ENCODE measurements around the gene LRRC18. TPM values are rescaled to one million over a fixed set of nuclear protein-coding genes. Genes with fewer than 3 reads are reported as not detected.
A peak's percentile ranks its signal among the peaks of the same experiment; 100 is the strongest.

LRRC18 gene
- total RNA-seq, 1 experiment from 2014 or later = not detected

GRCh38 chr10:48981310-48981907 is 41.8 kb upstream of the LRRC18 start:
- H2AFZ ChIP-seq (ENCODE audit: low read depth, low read length, poor library complexity, severe bottlenecking) = peak overlapping the region; percentile 31
- H3K4me3 ChIP-seq (replicated peaks in 1 of 2; ENCODE audit: low read depth in 1 of 2, low read length in 2 of 2) = no peak overlapping the region
- H3K9ac ChIP-seq (ENCODE audit: low read length) = no peak overlapping the region
- TF ChIP-seq CTCF (IDR thresholded peaks at IDR 0.05 in 2 of 3, conservative IDR thresholded peaks at IDR 0.05 in 1 of 3; ENCODE audit: borderline replicate concordance in 1 of 3, insufficient read depth in 1 of 3, low read depth in 2 of 3, low read length in 2 of 3) = peak; percentile 53 to 88 (median 86); a peak in 5 of 6 replicates
- TF ChIP-seq FOSL1 (IDR thresholded peaks at IDR 0.05; ENCODE audit: low read depth) = no peak
- TF ChIP-seq RAD21 (IDR thresholded peaks at IDR 0.05; ENCODE audit: low read depth) = peak; percentile 72
- H3K9me2 ChIP-seq (ENCODE audit: insufficient read depth) = no peaks in the 10 kb centered on the region
- no TSS peak for BruUV-seq (replicated peaks)
- RAD21 ChIA-PET (ENCODE audit: low non-redundant PET in 1 of 2, low total read pairs in 2 of 2, uncharacterized antibody in 2 of 2, unreplicated experiment in 2 of 2) = no interaction called here
- no peaks in the 10 kb centered on the region for H4K20me1 ChIP-seq (ENCODE audit: insufficient read depth)
- CTCF ChIA-PET = interaction anchor here (0.6 to 3.3 kb wide), 5 partner anchors 180 to 531 kb away, joined by 3 to 9 read pairs (median 6); no protein-coding TSS in a partner anchor
- ATAC-seq (peak; percentile 99), DNase-seq (ENCODE audit: low read depth, low spot score) (peak; percentile 42)
- no peaks in the 10 kb centered on the region for H3K27me3 ChIP-seq (ENCODE audit: insufficient read depth, low read length)
- H3K9me3 ChIP-seq (ENCODE audit: control insufficient read depth in 1 of 2, insufficient read depth in 1 of 2, low read depth in 1 of 2, low read length in 2 of 2) = no peaks in the 10 kb centered on the region
- no peaks in the 10 kb centered on the region for H3K79me2 ChIP-seq (ENCODE audit: insufficient read depth, low read length)
- no peak overlapping the region for H3K4me2 ChIP-seq (ENCODE audit: low read length)
- no peak overlapping the region for H3K27ac ChIP-seq (ENCODE audit: low read depth, low read length)
- intact Hi-C loops (cut with micrococcal nuclease) = loop anchor here (1.0 to 5.0 kb wide), 3 partner anchors 183 to 531 kb away; no protein-coding TSS in a partner anchor
- POLR2A ChIA-PET = no interaction called here
- no peaks in the 10 kb centered on the region for H3K4me1 ChIP-seq (ENCODE audit: control insufficient read depth in 1 of 2, insufficient read depth in 2 of 2, low read length in 2 of 2)
- no peaks in the 10 kb centered on the region for H3K36me3 ChIP-seq (ENCODE audit: control insufficient read depth in 1 of 2, insufficient read depth in 2 of 2, low read length in 2 of 2)

- CTCF ChIA-PET = no interaction called here
- POLR2A ChIA-PET = no interaction called here
- H4K20me1 ChIP-seq (ENCODE audit: insufficient read depth) = no peaks in the 10 kb centered on the region
Measured at GRCh38 chr10:48978318-48978717, 38.7 kb upstream of the LRRC18 start.

More at GRCh38 chr10:48978318-48978717, 38.7 kb upstream of the LRRC18 start:
- H3K27me3 ChIP-seq (ENCODE audit: insufficient read depth, low read length) = peaks cover under 1% of the 10 kb centered on the region; the same call in 1 of the 2 replicates
- intact Hi-C loops (cut with micrococcal nuclease) = loop anchor here (5.0 kb wide), 1 partner anchor 316 kb away; no protein-coding TSS in a partner anchor
- no peaks in the 10 kb centered on the region for H3K9me2 ChIP-seq (ENCODE audit: insufficient read depth)
- no TSS peak for BruUV-seq (replicated peaks)
- no peak overlapping the region for H3K9ac ChIP-seq (ENCODE audit: low read length)
- no peaks in the 10 kb centered on the region for H3K36me3 ChIP-seq (ENCODE audit: control insufficient read depth in 1 of 2, insufficient read depth in 2 of 2, low read length in 2 of 2)
- no peaks in the 10 kb centered on the region for H3K4me1 ChIP-seq (ENCODE audit: control insufficient read depth in 1 of 2, insufficient read depth in 2 of 2, low read length in 2 of 2)
- no peaks in the 10 kb centered on the region for H3K79me2 ChIP-seq (ENCODE audit: insufficient read depth, low read length)
- H3K4me2 ChIP-seq (ENCODE audit: low read length) = no peak overlapping the region
- no peak overlapping the region for H3K4me3 ChIP-seq (replicated peaks in 1 of 2; ENCODE audit: low read depth in 1 of 2, low read length in 2 of 2)
- ATAC-seq = no peak
- no peak for DNase-seq (ENCODE audit: low read depth, low spot score)
- RAD21 ChIA-PET (ENCODE audit: low non-redundant PET in 1 of 2, low total read pairs in 2 of 2, uncharacterized antibody in 2 of 2, unreplicated experiment in 2 of 2) = no interaction called here
- H3K9me3 ChIP-seq (ENCODE audit: control insufficient read depth in 1 of 2, insufficient read depth in 1 of 2, low read depth in 1 of 2, low read length in 2 of 2) = no peaks in the 10 kb centered on the region
- TF ChIP-seq POLR2AphosphoS5 (IDR thresholded peaks at IDR 0.05; ENCODE audit: low read depth, low read length) (no peak), ZNF274 (IDR thresholded peaks at IDR 0.05; ENCODE audit: low read depth, low read length) (no peak), EGR1 (IDR thresholded peaks at IDR 0.05; ENCODE audit: low read depth) (no peak), SRF (IDR thresholded peaks at IDR 0.05; ENCODE audit: low read depth) (no peak), REST (IDR thresholded peaks at IDR 0.05; ENCODE audit: low read depth) (no peak)
- no peak overlapping the region for H3K27ac ChIP-seq (ENCODE audit: low read depth, low read length)
- no peak overlapping the region for H2AFZ ChIP-seq (ENCODE audit: low read depth, low read length, poor library complexity, severe bottlenecking)

Measured in HCT116 (cell line).